Stimulated activated CD8-positive, alpha-beta memory T cell treated with anti-CD3 and anti-CD28 coated beads, Interleukin-15, amount 100 ng/mL, for 1 hour (primary cell): ENCODE measurements around the gene AKAP13.

Experiments
- DNase-seq: peaks from one replicate; pipeline ENCODE4 v3.0.0-alpha.2; 2020; ENCODE audit warnings: low read depth

Gene AKAP13

GRCh38 chr15:85672332-85673084, 292.1 kb downstream of the AKAP13 start:
- DNase-seq: no peak

DNA sequence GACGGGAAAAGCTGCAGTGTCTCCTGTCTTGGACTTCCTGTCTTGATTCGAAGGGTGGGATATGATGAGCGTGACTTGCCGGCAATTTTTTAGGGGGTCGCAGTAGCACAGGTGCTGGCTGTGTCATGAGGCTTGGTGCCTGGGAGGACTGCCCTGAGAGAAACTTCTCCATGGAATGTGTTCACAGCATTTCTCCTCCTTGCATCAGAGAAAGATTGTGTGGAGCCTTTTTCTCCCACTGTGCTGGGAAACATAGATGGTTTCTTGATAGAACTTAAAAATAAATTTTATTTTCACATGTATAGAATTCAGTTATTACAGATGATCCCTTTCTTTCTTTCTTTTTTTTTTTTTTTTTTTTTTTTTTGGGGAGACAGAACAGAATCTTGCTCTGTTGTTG, 292.9 kb downstream of the AKAP13 start:
- no peak for DNase-seq

GRCh38 chr15:85676342-85677098, 296.1 kb downstream of the AKAP13 start:
- no peak for DNase-seq

DNA sequence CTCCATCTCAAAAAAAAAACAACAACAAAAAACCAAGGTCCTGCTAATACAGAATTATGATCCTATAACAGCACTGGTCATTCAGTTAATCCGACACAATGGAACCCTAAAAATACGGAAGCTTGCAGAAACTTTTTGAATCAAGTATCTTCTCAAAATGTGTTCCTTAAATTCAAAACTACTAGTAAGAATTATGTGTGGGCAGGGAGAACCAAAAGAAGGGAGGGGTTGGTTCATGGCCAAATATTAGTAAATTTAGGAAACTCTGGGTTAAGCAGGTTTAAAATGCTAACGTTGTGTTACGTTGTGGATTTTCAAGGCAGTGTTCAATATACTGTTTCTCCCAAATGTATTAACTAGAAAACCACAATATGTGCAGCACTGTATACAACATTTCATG, 298.8 kb downstream of the AKAP13 start:
- DNase-seq: no peak

- DNase-seq: no peak
These were observed 301.0 kb downstream of the AKAP13 start for GRCh38 chr15:85681386-85681785.

GRCh38 chr15:85684174-85684710, 303.8 kb downstream of the AKAP13 start:
- no peak for DNase-seq

GRCh38 chr15:85685356-85685755, 305.0 kb downstream of the AKAP13 start:
- DNase-seq: no peak

DNA sequence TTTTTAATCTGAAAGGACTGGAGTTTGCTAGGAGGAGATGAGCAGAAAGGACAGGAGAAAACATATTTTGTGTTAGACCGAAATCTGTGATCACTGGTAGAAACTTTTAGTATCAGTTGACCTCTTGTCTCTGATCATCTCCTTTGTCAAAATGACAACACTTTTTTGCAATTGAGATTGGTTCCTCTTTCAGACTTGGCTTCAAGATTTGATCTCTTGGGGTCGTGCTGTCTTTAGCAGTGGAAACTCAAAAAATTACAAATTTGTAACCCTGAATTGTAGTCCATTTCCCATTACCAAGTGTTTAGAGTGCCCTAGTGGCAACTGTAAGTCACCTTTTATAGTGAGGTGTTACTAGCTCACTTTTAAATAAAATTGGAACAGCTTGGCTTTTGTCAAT, 306.9 kb downstream of the AKAP13 start:
- DNase-seq: no peak

GRCh38 chr15:85688711-85689110, 308.3 kb downstream of the AKAP13 start:
- DNase-seq: no peak

GRCh38 chr15:85689729-85690128, 309.3 kb downstream of the AKAP13 start:
- DNase-seq: peak; percentile 35

DNA sequence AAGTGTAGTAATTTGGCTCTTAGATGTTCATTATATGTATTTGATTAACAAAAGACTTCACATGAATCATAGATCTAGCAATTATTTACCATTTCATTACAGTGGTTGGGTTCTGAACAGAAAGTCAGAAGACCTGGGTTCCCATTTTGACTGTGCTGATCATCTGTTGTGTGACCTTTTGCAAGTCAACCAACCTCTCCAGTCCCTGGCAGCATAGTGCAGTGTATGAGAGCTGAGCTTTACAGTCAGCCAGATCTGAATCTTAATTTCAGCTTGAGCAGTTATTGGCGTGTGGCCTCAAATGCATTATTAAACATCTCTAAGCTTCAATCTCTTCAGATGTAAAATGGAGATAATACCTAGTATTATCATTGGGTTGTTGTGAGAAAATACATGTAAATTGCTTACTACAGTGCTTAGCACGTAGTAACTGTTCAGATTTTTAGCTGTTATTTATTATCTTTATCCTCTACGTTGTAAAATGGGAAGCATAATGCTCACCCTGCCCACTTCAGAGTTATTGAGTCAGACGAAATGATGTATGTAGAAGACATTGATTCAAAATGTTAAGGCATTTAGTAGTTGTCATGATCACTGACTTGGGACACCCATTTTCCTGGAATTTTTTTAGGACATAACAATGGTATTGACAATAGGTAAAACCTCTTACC, 310.3 kb downstream of the AKAP13 start:
- DNase-seq: no peak

GRCh38 chr15:85691350-85692240, 311.2 kb downstream of the AKAP13 start:
- DNase-seq: no peak

DNA sequence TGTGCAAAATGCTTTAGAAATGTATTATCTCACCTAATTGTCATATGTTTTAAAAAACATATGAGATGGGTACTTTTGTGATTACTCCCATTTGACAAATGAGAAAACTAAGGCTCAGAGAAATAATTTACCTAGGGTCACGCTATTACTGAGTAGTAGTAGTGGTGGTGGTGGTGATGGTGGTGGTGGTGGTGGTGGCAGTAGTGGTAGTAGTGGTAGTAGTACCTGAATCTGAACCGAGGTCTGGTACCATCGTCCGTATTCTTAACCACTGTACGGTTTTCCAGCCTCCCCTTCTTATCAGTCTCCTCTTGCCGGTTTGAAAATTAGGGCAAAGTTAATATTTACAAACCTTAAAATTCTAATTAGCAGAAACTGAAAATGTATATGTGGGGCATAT, 311.9 kb downstream of the AKAP13 start:
- no peak for DNase-seq

DNA sequence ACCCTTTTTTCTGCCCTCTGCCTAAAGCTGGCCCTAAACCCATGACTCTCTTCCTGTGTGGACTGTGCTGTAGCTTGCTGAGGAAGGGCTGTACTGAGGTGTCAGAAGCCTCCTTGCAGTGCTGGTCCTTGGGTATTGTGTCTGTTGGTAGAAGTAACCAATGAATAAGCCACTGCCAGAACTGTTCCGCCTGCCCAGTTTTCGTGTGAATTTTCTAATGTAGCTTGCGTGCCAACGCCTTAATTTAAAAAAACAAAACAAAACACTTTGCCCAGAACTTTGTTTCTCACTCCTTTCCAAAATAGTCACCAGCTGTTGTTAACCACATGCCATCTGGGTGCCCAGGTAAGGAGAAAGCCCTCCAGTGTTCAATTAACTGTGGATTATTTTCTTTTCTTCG, 312.5 kb downstream of the AKAP13 start:
- no peak for DNase-seq

GRCh38 chr15:85693277-85693676, 312.9 kb downstream of the AKAP13 start:
- no peak for DNase-seq

GRCh38 chr15:85694091-85694490, 313.7 kb downstream of the AKAP13 start:
- DNase-seq: no peak

DNA sequence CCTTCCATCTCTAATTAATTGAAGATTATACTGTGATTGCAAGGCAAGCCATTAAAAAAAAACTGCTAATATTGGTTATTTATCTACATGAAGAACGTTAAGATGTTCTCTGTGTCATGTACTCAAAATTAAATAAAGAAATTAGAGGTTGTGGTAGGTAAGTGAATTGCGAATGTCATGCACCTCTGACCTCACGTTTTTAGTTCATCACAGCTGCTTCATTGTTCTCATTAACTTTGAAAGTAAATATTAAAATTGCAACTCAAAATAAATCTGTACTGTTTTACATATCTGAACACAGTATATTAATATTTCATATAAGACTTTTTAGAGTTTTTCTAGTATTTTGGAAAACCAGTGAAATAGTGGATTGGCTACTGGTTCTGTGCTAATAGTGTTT, 320.4 kb downstream of the AKAP13 start:
- DNase-seq: no peak

GRCh38 chr15:85702321-85703101, 322.1 kb downstream of the AKAP13 start:
- DNase-seq: no peak

DNA sequence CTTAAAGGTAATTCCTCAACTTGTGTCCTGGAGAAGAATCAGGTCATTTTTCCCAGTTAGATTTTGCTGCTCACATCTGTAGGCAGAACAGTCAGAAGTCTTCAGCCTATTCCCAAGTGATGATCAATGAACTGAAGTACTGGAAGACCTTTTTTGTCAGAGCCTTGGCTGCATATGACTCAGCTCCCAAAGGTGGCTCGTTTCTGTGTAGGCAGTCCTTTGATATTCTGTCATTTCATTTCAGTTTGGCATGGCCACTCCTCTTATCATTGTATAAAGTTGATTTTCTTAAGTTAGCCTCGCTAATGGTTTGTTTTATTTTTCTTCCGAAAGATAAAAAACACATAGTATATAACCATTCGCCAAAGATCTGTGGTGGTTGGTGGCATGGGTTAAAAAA, 323.7 kb downstream of the AKAP13 start:
- DNase-seq: no peak

DNA sequence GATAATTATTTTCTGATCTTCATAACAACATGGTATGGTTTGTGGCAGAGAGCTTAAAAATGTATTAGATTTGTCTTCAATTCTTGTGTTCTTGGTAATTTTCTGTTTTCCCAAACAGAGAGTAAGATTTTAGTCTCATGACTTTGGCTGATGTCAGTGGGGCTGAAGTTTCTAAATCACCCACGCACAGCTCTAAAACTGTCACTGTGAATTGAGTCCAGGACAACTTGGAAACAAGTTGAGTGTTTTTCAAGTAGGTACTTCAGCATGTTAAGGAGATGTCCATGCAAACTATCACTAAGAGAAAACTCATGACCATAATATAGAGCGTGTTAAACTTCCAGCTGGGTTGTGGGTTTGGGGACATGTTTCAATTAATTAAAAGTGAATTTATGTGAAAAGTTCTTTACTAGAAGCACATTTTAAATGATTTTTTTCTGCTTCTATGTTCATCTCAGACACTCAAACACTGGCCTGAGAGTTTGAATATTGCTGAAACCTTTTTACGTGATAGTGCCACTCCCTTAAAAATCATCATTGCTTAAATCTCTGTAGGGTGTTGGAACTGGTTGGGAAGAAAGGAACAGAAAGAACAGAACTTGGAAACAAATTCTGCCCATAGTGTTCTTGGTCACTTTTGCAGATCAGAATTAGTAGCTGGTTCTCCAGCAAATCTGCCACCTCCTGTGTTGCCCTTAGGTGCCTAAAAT, 324.5 kb downstream of the AKAP13 start:
- DNase-seq: no peak
